ENCODE results near the gene NFIX. TPM values are rescaled to one million over a fixed set of nuclear protein-coding genes. Genes with fewer than 3 reads are reported as not detected.

NFIX gene
- polyA plus RNA-seq, 3 donors, result 0.25 to 3.7 (median 0.90) TPM

GRCh38 chr19:13119627-13120026 lies 124.4 kb downstream of the NFIX start:
- H3K9me3 Mint-ChIP-seq, result no peaks in the 10 kb centered on the region
- DNase-seq, result no peak
- H3K4me2 ChIP-seq (replicated peaks; ENCODE audit: extremely low read depth, low read length, poor library complexity, severe bottlenecking), result peak overlapping the region; percentile 89
- H3K27ac ChIP-seq (ENCODE audit: low read depth in 1 of 2, low read length in 2 of 2), result peak overlapping the region in 1 of 2 donors; percentile 70
- peak overlapping the region in 3 of 7 donors; percentile 57 to 82 (median 82) for H3K27ac Mint-ChIP-seq
- no peak overlapping the region for H2AFZ ChIP-seq (ENCODE audit: insufficient read depth, low read depth, low read length, poor library complexity, severe bottlenecking)
- 77% methylated on average over 5 of the region's 8 CpGs for WGBS (ENCODE audit: insufficient coverage)
- TF ChIP-seq CTCF (IDR thresholded peaks at IDR 0.05), result no peak
- H3K79me2 ChIP-seq (ENCODE audit: insufficient read depth, low read length), result peaks cover 76% of the 10 kb centered on the region
- peaks cover 18 to 25% of the 10 kb centered on the region in 2 donors for H3K36me3 Mint-ChIP-seq
- H3K9ac ChIP-seq (ENCODE audit: insufficient read depth, low read length, poor library complexity, severe bottlenecking), result peak overlapping the region; percentile 85
- peak overlapping the region in 1 of 2 donors; percentile 76 for H3K4me3 Mint-ChIP-seq
- peaks cover 0 to 3% (median 0%) of the 10 kb centered on the region in 3 donors for H3K27me3 Mint-ChIP-seq (ENCODE audit: low read depth in 3 of 3)
- H3K9me3 ChIP-seq (replicated peaks in 1 of 2; ENCODE audit: control insufficient read depth in 1 of 2, insufficient read depth in 1 of 2, low read length in 2 of 2), result no peaks in the 10 kb centered on the region
- peaks cover 2 to 30% of the 10 kb centered on the region in 2 donors for H3K36me3 ChIP-seq (replicated peaks in 1 of 2; ENCODE audit: control insufficient read depth in 1 of 2, insufficient read depth in 2 of 2, low read length in 2 of 2)
- peaks cover 55% of the 10 kb centered on the region for H3K4me1 Mint-ChIP-seq
- peak overlapping the region in 1 of 3 experiments; percentile 92 for H3K4me3 ChIP-seq (replicated peaks in 1 of 3; ENCODE audit: low read depth in 2 of 3, low read length in 3 of 3)
- intact Hi-C loops (cut with micrococcal nuclease), result loop anchor here in 1 of 2 donors (5.0 kb wide), 1 partner anchor 33 kb away; the partner anchor contains the start of genes IER2 and STX10
- peaks cover 55% of the 10 kb centered on the region for H4K20me1 ChIP-seq (ENCODE audit: insufficient read depth, low read length)
- peaks cover 37 to 50% of the 10 kb centered on the region in 2 donors for H3K4me1 ChIP-seq (ENCODE audit: control insufficient read depth in 1 of 2, insufficient read depth in 2 of 2, low read length in 2 of 2)
- no peaks in the 10 kb centered on the region for H3K27me3 ChIP-seq (ENCODE audit: control insufficient read depth in 2 of 2, insufficient read depth in 2 of 2, low read length in 2 of 2)

- WGBS (ENCODE audit: insufficient coverage), result 100% methylated on average over 2 of the region's 9 CpGs
- peak overlapping the region in 1 of 2 donors; percentile 70 for H3K27ac ChIP-seq (ENCODE audit: low read depth in 1 of 2, low read length in 2 of 2)
- H3K27me3 ChIP-seq (ENCODE audit: control insufficient read depth in 2 of 2, insufficient read depth in 2 of 2, low read length in 2 of 2), result no peaks in the 10 kb centered on the region
- no peak overlapping the region for H2AFZ ChIP-seq (ENCODE audit: insufficient read depth, low read depth, low read length, poor library complexity, severe bottlenecking)
- H4K20me1 ChIP-seq (ENCODE audit: insufficient read depth, low read length), result peaks cover 58% of the 10 kb centered on the region
- peaks cover 55% of the 10 kb centered on the region for H3K4me1 Mint-ChIP-seq
- no peak for TF ChIP-seq CTCF (IDR thresholded peaks at IDR 0.05)
- no peak overlapping the region for H3K4me3 Mint-ChIP-seq
- H3K9me3 ChIP-seq (replicated peaks in 1 of 2; ENCODE audit: control insufficient read depth in 1 of 2, insufficient read depth in 1 of 2, low read length in 2 of 2), result no peaks in the 10 kb centered on the region
- no peak overlapping the region for H3K9ac ChIP-seq (ENCODE audit: insufficient read depth, low read length, poor library complexity, severe bottlenecking)
- no peaks in the 10 kb centered on the region for H3K9me3 Mint-ChIP-seq
- no peak overlapping the region for H3K4me3 ChIP-seq (replicated peaks in 1 of 3; ENCODE audit: low read depth in 2 of 3, low read length in 3 of 3)
- H3K4me1 ChIP-seq (ENCODE audit: control insufficient read depth in 1 of 2, insufficient read depth in 2 of 2, low read length in 2 of 2), result peaks cover 37 to 50% of the 10 kb centered on the region in 2 donors
- intact Hi-C loops (cut with micrococcal nuclease), result no loop called here
- DNase-seq, result no peak
- H3K27ac Mint-ChIP-seq, result no peak overlapping the region
- peaks cover 15 to 28% of the 10 kb centered on the region in 2 donors for H3K36me3 Mint-ChIP-seq
- H3K79me2 ChIP-seq (ENCODE audit: insufficient read depth, low read length), result peaks cover 80% of the 10 kb centered on the region
- H3K27me3 Mint-ChIP-seq (ENCODE audit: low read depth in 3 of 3), result peaks cover 0 to 3% (median 0%) of the 10 kb centered on the region in 3 donors
- no peak overlapping the region for H3K4me2 ChIP-seq (replicated peaks; ENCODE audit: extremely low read depth, low read length, poor library complexity, severe bottlenecking)
- H3K36me3 ChIP-seq (replicated peaks in 1 of 2; ENCODE audit: control insufficient read depth in 1 of 2, insufficient read depth in 2 of 2, low read length in 2 of 2), result peaks cover 2 to 34% of the 10 kb centered on the region in 2 donors
These were observed 124.8 kb downstream of the NFIX start for GRCh38 chr19:13120031-13120430.
